HG03378 (cell line): ENCODE measurements around the gene CUL1.
"Not testable (repeated sequence)": the region's sequence is repeated elsewhere in the genome, so short reads cannot be mapped to it uniquely, and the experiment has no call there.

Experiments
- ATAC-seq: cut with Tn5 transposase; IDR thresholded peaks from one replicate; pipeline ENCODE4 v1.9.1; 2021; ENCODE audit warnings: mild to moderate bottlenecking, moderate library complexity; ENCODE audit not compliant: unreplicated experiment

Gene CUL1

DNA sequence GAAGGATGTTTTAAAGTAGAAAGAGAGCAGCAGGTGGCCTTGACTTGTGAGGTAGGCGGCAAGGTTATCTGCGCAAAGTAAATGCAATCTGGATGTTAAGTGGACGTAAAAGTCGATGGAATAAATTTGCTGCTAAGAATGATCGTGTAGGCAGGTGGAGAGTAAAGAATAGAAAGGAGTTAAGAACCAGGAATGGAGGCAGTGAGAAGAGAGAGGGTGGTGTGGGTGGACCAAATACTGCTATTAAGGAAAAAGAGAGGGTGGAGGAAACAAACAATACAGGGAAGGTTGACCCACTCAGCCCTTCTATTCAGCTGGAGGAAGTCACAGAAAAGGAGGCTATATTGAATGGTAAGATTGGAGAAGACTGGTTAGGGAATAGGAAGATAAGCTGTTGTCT lies 1.9 kb upstream of the CUL1 start:
- ATAC-seq, result no peak

DNA sequence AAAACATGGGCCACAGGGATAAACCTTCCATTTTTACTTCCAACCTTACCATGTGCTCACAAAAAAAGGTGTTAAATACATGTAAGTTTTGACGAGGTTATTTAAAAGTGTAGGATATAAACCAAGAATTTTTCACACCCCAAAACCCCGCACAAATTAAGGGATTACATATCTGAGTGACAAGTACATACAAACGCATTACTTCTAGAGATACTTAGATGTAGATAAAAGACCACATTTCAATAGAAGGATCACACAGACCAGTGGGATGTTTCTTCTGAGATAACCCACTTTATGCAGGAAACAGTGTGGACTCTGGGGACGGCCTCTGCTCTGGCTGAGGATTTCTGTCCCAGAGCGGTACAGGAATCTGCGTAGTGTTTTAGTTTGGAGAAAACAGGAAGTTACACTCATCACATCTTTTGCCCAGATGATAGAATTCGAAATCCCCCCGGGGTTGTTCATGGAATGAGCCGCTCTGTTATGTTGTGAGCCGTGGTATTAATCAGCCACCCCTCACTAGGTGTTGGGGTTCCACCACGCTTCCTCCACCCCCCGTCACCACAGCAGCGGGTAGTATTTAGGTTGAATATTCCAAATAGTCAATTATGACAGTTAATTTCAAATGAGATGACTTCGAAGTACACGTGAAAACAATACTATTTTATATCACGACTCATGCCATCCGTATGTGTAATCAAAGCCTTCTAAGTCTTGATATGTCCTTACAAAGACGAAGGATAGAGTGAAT lies 1.3 kb upstream of the CUL1 start:
- ATAC-seq, result no peak

DNA sequence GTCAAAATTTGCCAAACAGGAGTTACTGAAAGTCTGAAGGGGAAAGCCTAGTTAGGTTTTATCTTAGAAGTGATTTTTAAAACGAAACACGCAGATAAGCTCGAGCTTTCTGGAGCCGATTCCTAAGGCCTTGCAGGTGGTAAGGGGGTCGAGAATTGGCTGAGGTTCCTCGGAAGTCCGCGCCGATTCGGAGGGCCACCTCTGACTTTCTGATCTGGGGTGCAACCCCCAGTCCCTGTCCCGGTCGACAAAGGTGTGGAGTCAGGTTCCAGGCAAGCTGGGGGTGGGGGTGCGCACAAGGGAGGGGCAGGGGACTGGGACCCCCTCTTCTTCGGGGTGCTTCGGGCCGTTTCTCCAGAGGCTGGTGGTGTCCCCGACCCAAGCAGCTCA lies 701 bp upstream of the CUL1 start:
- ATAC-seq, result no peak

GRCh38 chr7:148699024-148699781 lies 500 bp downstream of the CUL1 start:
- peak; percentile 32 for ATAC-seq

GRCh38 chr7:148699782-148700629 lies 1.3 kb downstream of the CUL1 start:
- peak; percentile 25 for ATAC-seq

- ATAC-seq, result no peak
Measured at GRCh38 chr7:148700661-148701064, 2.0 kb downstream of the CUL1 start.

GRCh38 chr7:148701414-148701813 lies 2.7 kb downstream of the CUL1 start:
- ATAC-seq, result no peak

- ATAC-seq, result no peak
Measured at GRCh38 chr7:148702876-148703670, 4.4 kb downstream of the CUL1 start.

GRCh38 chr7:148703671-148703962 lies 4.9 kb downstream of the CUL1 start:
- ATAC-seq, result not testable (repeated sequence)

GRCh38 chr7:148704189-148704588 lies 5.5 kb downstream of the CUL1 start:
- ATAC-seq, result no peak

- ATAC-seq, result no peak
Measured at GRCh38 chr7:148704970-148705369, 6.3 kb downstream of the CUL1 start.

- ATAC-seq, result no peak
Measured at GRCh38 chr7:148706368-148706767, 7.7 kb downstream of the CUL1 start.

GRCh38 chr7:148708026-148708885 lies 9.6 kb downstream of the CUL1 start:
- ATAC-seq, result no peak

DNA sequence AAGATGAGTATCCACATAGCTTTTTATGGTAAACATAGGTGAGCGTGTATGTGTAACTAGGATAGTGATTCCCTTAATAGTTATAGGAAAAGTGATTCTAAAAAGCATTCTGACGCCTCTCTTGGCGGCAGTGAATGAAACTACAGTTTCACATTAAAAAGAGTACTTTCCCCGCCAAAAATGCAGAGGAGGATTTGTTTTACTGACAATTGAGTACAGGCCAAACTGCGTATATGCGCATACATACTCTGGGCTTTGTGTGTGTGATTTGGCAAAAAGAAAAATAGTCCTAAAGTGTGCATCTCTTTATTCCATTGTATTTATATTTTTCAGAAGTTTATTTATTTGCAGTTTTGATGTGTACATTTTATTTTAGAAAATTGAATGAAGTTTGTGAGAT lies 10.3 kb downstream of the CUL1 start:
- no peak for ATAC-seq

- ATAC-seq, result not testable (repeated sequence)
Measured at GRCh38 chr7:148710426-148710825, 11.7 kb downstream of the CUL1 start.

DNA sequence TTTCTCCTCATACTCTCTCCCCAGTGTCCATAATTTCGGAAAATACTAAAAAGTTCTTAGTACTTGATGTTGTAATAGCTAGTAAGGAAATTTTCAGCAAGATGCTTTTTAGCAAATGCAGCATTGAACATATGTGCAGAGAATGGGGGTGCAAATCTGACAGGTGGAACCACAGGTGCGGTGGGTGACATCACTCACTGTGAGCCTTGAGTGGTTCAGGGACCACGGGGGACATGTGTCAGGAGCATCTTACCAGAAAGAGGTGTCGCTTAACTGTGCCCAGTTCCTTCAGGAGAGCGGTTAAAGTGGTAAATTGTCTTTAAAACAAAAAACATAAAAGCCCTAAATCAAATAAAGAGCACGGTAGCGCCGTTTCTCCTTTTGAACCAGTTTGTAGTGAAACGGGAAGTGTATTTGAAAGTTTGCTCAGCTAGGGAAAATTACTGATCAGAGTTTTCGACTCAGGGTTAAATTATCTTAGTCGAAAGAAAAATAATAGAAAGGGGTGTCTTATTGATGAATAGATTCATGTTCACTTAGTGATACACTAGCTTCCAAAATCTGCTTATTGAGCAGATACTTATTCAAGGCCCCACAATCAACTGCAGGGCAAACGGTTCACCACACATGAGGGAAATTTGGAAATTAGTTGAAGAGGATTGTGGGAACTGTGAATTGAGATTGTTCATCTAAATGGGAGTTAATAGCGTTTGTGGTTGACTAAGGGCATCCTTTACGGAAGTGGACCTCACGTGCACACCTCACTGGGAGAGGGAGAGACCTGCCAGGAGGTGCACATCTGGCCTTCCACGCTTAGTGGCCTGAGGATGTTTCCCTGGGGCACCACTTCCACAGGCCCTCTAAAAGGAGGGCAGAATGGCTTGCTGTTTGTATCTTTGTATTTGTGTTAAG lies 12.7 kb downstream of the CUL1 start:
- no peak for ATAC-seq

DNA sequence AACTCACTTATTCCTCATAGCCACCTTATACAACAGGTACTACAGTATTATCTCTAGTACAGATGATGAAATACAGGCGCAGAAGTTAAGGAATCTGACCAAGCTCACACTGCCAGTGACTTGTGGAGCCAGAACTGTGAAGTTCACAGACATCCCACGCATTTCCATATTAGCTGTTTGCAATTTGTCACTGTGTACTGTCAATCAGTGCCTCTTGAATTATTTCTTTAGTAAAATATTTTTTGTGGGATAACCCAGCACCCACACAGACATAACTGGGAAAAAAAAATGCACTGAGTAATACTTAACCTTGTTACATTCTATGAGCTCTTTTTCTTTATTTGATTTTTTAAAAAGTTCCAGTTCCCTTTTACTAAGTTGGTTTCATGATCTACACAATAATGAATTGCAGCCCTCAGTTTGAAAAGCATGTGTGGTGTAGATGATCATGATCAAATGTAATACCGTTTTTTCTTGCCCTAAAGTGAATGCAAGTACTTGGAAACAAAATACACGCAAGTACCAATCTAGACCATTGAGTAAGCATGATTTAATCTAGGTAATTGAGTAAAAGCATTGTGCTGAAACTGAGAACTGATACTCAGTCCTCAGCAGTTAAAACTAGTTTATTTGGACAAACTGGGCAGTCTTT lies 14.1 kb downstream of the CUL1 start:
- peak; percentile 45 for ATAC-seq

GRCh38 chr7:148714498-148714897 lies 15.8 kb downstream of the CUL1 start:
- no peak for ATAC-seq
